PC-9 (cell line): ENCODE data around the gene LRMDA. TPM values are rescaled to one million over a fixed set of nuclear protein-coding genes. Genes with fewer than 3 reads are reported as not detected.
A peak's percentile ranks its signal among the peaks of the same experiment; 100 is the strongest.

ENCODE experiments used
- BruUV-seq: library from RNA; stranded (reverse); fragments of 400-500 nt; replicated peaks from 2 replicates; lab custom pipeline; 2021; lab: Mats Ljungman, UMichigan
- CTCF ChIA-PET: fragments of 300-600 bp; sonication (Branson Sonifier 250); formaldehyde crosslinking; loops from one replicate; lab custom pipeline; 2022; ENCODE audit warnings: antibody characterized with exemption; lab: Charles Lee
- POLR2A ChIA-PET: fragments of 300-600 bp; sonication (Branson Sonifier 250); formaldehyde crosslinking; loops from one replicate; lab custom pipeline; 2022; ENCODE audit warnings: antibody characterized with exemption; ENCODE audit not compliant: unreplicated experiment; lab: Charles Lee
- DNase-seq, 2 experiments: peaks; one replicate each; pipeline versions ENCODE4 v3.0.0 to v3.0.0-alpha.2; 2015 to 2022; ENCODE audit warnings: mixed read lengths in 1 of 2
- H2AFZ ChIP-seq: fragments of 200-600 bp; sonication (generic); 2 replicates; pipeline ENCODE4 v1.8.1; 2017; ENCODE audit warnings: antibody characterized with exemption
- H3F3A ChIP-seq: fragments of 200-600 bp; sonication (generic); 2 replicates; pipeline ENCODE4 v1.8.1; 2017; ENCODE audit warnings: antibody characterized with exemption, mild to moderate bottlenecking, low read depth; ENCODE audit not compliant: insufficient read depth
- H3K27ac ChIP-seq: fragments of 200-600 bp; sonication (generic); 2 replicates; pipeline ENCODE4 v1.6.1; 2016; ENCODE audit warnings: mixed run types
- H3K27me3 ChIP-seq: fragments of 200-600 bp; sonication (generic); 2 replicates; pipeline ENCODE4 v1.6.1; 2016; ENCODE audit warnings: low read depth, mixed run types; ENCODE audit not compliant: insufficient read depth
- H3K36me3 ChIP-seq: fragments of 200-600 bp; sonication (generic); 2 replicates; pipeline ENCODE4 v1.6.1; 2016; ENCODE audit warnings: low read depth, mixed run types
- H3K4me1 ChIP-seq: fragments of 200-600 bp; sonication (generic); replicated peaks from 2 replicates; pipeline ENCODE4 v1.6.1; 2016; ENCODE audit warnings: mixed run types; ENCODE audit not compliant: insufficient read depth
- H3K4me2 ChIP-seq: fragments of 200-600 bp; sonication (generic); 2 replicates; pipeline ENCODE4 v1.6.1; 2017; ENCODE audit warnings: mixed run types
- H3K4me3 ChIP-seq: fragments of 200-600 bp; sonication (generic); 2 replicates; pipeline ENCODE4 v1.6.1; 2016; ENCODE audit warnings: mixed run types
- H3K79me2 ChIP-seq: fragments of 200-600 bp; sonication (generic); 2 replicates; pipeline ENCODE4 v1.6.1; 2017; ENCODE audit warnings: low read depth, mixed run types
- H3K9me2 ChIP-seq: fragments of 200-600 bp; sonication (generic); 2 replicates; pipeline ENCODE4 v1.8.1; 2017; ENCODE audit warnings: mild to moderate bottlenecking; ENCODE audit not compliant: insufficient read depth
- H3K9me3 ChIP-seq: fragments of 200-600 bp; sonication (generic); 2 replicates; pipeline ENCODE4 v1.8.1; 2016; ENCODE audit warnings: low read depth; ENCODE audit not compliant: insufficient read depth
- H4K20me1 ChIP-seq: fragments of 200-600 bp; sonication (generic); 2 replicates; pipeline ENCODE4 v1.8.1; 2017; ENCODE audit not compliant: insufficient read depth
- EZH2 ChIP-seq: fragments of 200-600 bp; sonication (generic); IDR thresholded peaks from 2 replicates; pipeline ENCODE4 v1.8.0; 2017; ENCODE audit warnings: antibody characterized with exemption, low read depth
- intact Hi-C: fragments of 100-400 bp; cut with micrococcal nuclease; formaldehyde crosslinking; loops from one replicate; pipeline ENCODE4 v1.10.0; 2022; ENCODE audit not compliant: unreplicated experiment
- total RNA-seq: library from RNA; stranded (reverse); gene quantifications from 2 replicates; pipeline ENCODE4 v1.2.3, GENCODE V29; 2021
- TF ChIP-seq, protein P1 (sequence below): fragments of 200-600 bp; sonication (generic); conservative IDR thresholded peaks from 2 replicates; pipeline ENCODE4 v1.6.1; 2017; ENCODE audit warnings: mixed run types, antibody characterized with exemption, mild to moderate bottlenecking, moderate library complexity

LRMDA gene
- total RNA-seq, 1 experiment from 2014 or later: not detected

DNA sequence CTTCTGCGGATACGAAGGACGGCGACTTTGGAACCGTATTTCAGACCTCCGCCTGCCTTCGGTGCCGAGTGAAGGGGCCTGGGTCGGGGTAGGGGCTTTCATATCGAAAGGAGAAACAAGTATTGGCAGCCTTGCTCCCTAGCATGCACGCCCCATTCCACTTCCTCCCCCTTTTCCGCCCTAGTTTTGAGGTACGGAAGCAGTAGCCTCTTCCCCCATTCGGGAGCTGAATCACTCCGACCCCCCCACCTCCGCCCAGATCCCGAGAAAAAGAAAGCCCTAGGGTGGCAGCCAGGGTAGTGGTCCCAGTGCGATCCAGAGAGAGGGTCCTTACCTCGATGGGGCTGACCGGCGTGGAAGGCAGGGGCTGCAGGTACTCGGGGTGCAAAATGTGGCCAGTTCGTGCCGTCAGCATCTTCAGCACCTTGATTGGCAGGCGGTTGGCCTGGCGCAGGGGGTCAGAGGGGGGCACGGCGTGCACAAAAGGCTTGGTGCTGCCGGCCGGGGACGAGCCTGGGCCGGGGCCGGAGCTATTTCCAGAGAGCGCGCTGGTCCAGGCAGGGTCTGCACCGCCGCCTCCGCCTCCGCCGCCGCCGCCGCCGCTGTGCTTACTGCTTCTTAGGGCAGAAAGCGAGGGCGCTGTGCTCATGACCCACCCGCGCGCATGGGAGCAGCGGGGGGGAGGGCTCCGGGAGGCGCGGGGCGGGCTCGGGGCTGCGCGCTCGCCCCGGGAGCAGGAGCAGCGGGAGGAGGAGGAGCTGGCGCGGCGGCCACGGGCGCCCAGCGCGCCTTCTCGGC, 30.5 kb upstream of the LRMDA start:
- Histone ChIP-seq H3K9me3 (no peaks in the 10 kb centered on the region), H3K79me2 (peaks cover 87% of the 10 kb centered on the region), H3K4me3 (peak overlapping the region; percentile 84), H3K36me3 (no peaks in the 10 kb centered on the region), H3K9me2 (no peaks in the 10 kb centered on the region), H3F3A (peaks cover 27% of the 10 kb centered on the region), H2AFZ (peak overlapping the region; percentile 86), H3K4me1 (peaks cover 7% of the 10 kb centered on the region), H3K27me3 (no peaks in the 10 kb centered on the region), H4K20me1 (peaks cover 5% of the 10 kb centered on the region), H3K4me2 (peak overlapping the region; percentile 88), H3K27ac (peak overlapping the region; percentile 90)
- CTCF ChIA-PET: no interaction called here
- intact Hi-C loops: loop anchor here (5.0 to 10.0 kb wide), 3 partner anchors 524 to 1714 kb away; no protein-coding TSS in a partner anchor
- TF ChIP-seq EZH2: no peak
- TF ChIP-seq, protein P1, sequence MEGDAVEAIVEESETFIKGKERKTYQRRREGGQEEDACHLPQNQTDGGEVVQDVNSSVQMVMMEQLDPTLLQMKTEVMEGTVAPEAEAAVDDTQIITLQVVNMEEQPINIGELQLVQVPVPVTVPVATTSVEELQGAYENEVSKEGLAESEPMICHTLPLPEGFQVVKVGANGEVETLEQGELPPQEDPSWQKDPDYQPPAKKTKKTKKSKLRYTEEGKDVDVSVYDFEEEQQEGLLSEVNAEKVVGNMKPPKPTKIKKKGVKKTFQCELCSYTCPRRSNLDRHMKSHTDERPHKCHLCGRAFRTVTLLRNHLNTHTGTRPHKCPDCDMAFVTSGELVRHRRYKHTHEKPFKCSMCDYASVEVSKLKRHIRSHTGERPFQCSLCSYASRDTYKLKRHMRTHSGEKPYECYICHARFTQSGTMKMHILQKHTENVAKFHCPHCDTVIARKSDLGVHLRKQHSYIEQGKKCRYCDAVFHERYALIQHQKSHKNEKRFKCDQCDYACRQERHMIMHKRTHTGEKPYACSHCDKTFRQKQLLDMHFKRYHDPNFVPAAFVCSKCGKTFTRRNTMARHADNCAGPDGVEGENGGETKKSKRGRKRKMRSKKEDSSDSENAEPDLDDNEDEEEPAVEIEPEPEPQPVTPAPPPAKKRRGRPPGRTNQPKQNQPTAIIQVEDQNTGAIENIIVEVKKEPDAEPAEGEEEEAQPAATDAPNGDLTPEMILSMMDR: no peak
- POLR2A ChIA-PET: no interaction called here
- peak in 1 of 2 experiments; percentile 32 for DNase-seq
- TSS peak; percentile 15 for BruUV-seq

DNA sequence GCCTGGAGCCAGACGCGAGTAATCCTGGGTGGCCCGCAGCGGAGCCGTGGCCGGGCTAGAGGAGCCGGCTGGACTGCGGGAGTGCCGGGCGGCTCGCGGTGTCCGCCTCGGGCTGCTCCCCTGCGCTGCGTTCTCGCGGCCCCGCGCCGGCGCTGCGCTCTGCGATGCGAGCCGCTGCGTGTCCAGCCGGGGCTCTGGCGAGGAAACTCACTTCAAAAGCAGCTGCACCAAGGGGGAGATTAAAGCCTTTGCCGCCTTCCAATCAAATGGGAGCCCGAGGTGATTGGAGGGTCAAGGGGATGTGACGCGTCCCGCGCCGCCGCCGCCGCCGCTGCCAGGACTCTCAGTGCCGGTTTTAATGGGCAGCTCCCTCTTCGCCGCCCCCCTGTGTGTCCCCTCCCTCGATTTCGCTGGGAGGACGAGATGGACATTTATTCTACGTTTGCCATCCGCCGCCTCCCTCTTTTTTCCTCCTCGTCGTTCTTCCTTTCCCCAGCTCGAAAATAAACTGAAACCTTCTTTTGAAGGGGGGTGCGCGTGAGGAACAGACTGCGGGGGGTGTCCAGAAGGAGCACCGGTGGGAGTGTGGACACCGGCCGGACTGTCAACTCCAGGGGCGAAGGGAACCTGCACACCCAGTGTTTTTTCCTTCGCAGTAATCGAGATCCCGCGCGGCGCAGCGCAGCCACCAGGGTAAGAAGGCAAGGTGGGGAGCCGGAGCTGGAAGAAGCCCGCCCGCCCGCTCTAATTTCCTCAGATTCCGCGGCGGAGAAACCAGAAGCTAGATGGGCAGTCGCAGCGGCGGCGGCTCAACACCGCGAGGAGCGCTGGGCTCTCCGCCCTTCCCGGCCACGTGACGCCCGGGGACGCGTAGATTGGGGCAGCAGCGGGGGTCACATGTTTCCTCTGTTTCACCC, 29.6 kb upstream of the LRMDA start, which contains the start of gene ZNF503:
ZNF503 (minus strand) TSS at position 196 of the 917 bp plus-strand sequence. CDS start 345 bp downstream, outside the sequence.
- peak within 1 kb of the TSS; percentile 88 for H3K4me2 ChIP-seq
- H3K79me2 ChIP-seq: peaks cover 87% of the 10 kb centered on the region
- POLR2A ChIA-PET: interaction anchor here (0.8 kb wide), 1 partner anchor 164 kb away, joined by 4 read pairs; no protein-coding TSS in a partner anchor
- CTCF ChIA-PET: interaction anchor here (0.6 to 0.9 kb wide), 2 partner anchors 165 to 166 kb away, joined by 3 to 7 read pairs; partner anchors contain the start of gene COMTD1
- H3K27ac ChIP-seq: peak within 1 kb of the TSS; percentile 90
- H3K27me3 ChIP-seq: no peaks in the 10 kb centered on the region
- peaks cover 35% of the 10 kb centered on the region for H3F3A ChIP-seq
- H4K20me1 ChIP-seq: peaks cover 5% of the 10 kb centered on the region
- no peaks in the 10 kb centered on the region for H3K9me3 ChIP-seq
- DNase-seq: peak; percentile 88 to 92
- peak within 1 kb of the TSS; percentile 86 for H2AFZ ChIP-seq
- peak within 1 kb of the TSS; percentile 84 for H3K4me3 ChIP-seq
- peaks cover 8% of the 10 kb centered on the region for H3K4me1 ChIP-seq
- H3K36me3 ChIP-seq: peaks cover 3% of the 10 kb centered on the region; the same call in 1 of the 2 replicates
- intact Hi-C loops: loop anchor here (2.0 to 10.0 kb wide), 4 partner anchors 523 to 1713 kb away; no protein-coding TSS in a partner anchor
- TF ChIP-seq, protein P1: no peak
- no peak for TF ChIP-seq EZH2
- no peaks in the 10 kb centered on the region for H3K9me2 ChIP-seq
- BruUV-seq: no TSS peak
